BJ (cell line): ENCODE results near the gene TAF11L10. TPM values are rescaled to one million over a fixed set of nuclear protein-coding genes. Genes with fewer than 3 reads are reported as not detected.
"Not testable (repeated sequence)": the region's sequence is repeated elsewhere in the genome, so short reads cannot be mapped to it uniquely, and the experiment has no call there.

ENCODE experiments used
- CTCF ChIA-PET: fragments of 350-600 bp; formaldehyde crosslinking; extraction: SDS; loops from one replicate; lab custom pipeline; 2021; ENCODE audit warnings: antibody characterized with exemption, inconsistent platforms; lab: Yijun Ruan, JAX
- POLR2A ChIA-PET: fragments of 300-600 bp; sonication (Branson Sonifier 250); formaldehyde crosslinking; extraction: SDS; loops from one replicate; lab custom pipeline; 2021; ENCODE audit warnings: antibody characterized with exemption; lab: Charles Lee
- DNase-seq: peaks from one replicate; pipeline ENCODE4 v3.0.0-alpha.2; 2011; ENCODE audit warnings: low read depth
- H3K27me3 ChIP-seq: 2 replicates; pipeline ENCODE4 v1.6.0; 2011; ENCODE audit warnings: low read length; ENCODE audit not compliant: control insufficient read depth, insufficient read depth
- H3K36me3 ChIP-seq: 2 replicates; pipeline ENCODE4 v1.5.1; 2011; ENCODE audit warnings: low read length; ENCODE audit not compliant: control insufficient read depth, insufficient read depth
- H3K4me3 ChIP-seq: 2 replicates; pipeline ENCODE4 v1.5.1; 2011; ENCODE audit warnings: low read depth, mild to moderate bottlenecking, control low read depth, low read length
- CTCF ChIP-seq: IDR thresholded peaks from 2 replicates; pipeline ENCODE4 v1.5.1; 2011; ENCODE audit warnings: low read depth, mild to moderate bottlenecking, control low read depth, inconsistent platforms, low read length, moderate library complexity; ENCODE audit not compliant: insufficient read depth
- polyA plus RNA-seq: library from polyadenylated mRNA; depleted of rRNA; stranded (reverse); fragments of >200 nt; gene quantifications from 2 replicates; pipeline ENCODE4 v1.2.3, GENCODE V29; 2011; rRNA removed
- small RNA-seq: library from RNA; depleted of rRNA; stranded (forward); fragments of <200 nt; gene quantifications from one replicate; pipeline ENCODE3, GENCODE V24; 2012; ENCODE audit warnings: low replicate concordance, low read depth; ENCODE audit not compliant: insufficient read length

Gene TAF11L10
- polyA plus RNA-seq, 1 experiment, result not detected

- CTCF ChIA-PET, result no interaction called here
- POLR2A ChIA-PET, result no interaction called here
- DNase-seq, result no peak
- H3K27me3 ChIP-seq, result no peaks in the 10 kb centered on the region
- no peaks in the 10 kb centered on the region for H3K36me3 ChIP-seq
- H3K4me3 ChIP-seq, result no peak overlapping the region
- no peak for TF ChIP-seq CTCF
Measured at GRCh38 chr5:17614872-17615605, 17.4 kb upstream of the TAF11L10 start.

GRCh38 chr5:17610092-17610491, 12.5 kb upstream of the TAF11L10 start, which contains the start of gene TAF11L12:
TSS of gene TAF11L12 (plus strand) at chr5:17610392.
- H3K27me3 ChIP-seq, H3K4me3 ChIP-seq, DNase-seq, POLR2A ChIA-PET, H3K36me3 ChIP-seq: not testable (repeated sequence)
- CTCF ChIA-PET, result interaction anchor here (0.7 kb wide), 1 partner anchor 17 kb away, joined by 3 read pairs; no protein-coding TSS in a partner anchor

GRCh38 chr5:17607461-17607860, 9.8 kb upstream of the TAF11L10 start:
- POLR2A ChIA-PET, H3K27me3 ChIP-seq, H3K36me3 ChIP-seq, DNase-seq, CTCF ChIA-PET, H3K4me3 ChIP-seq: not testable (repeated sequence)

GRCh38 chr5:17604951-17605350, 7.3 kb upstream of the TAF11L10 start:
- Histone ChIP-seq H3K36me3 (no peaks in the 10 kb centered on the region), H3K27me3 (no peaks in the 10 kb centered on the region)
- CTCF ChIA-PET, result no interaction called here

GRCh38 chr5:17603880-17604279, 6.3 kb upstream of the TAF11L10 start, which contains the start of gene TAF11L11:
TSS of gene TAF11L11 (plus strand) at chr5:17604183.
- H3K4me3 ChIP-seq, DNase-seq, H3K27me3 ChIP-seq, H3K36me3 ChIP-seq, POLR2A ChIA-PET, CTCF ChIA-PET: not testable (repeated sequence)

More at GRCh38 chr5:17604951-17605350, 7.3 kb upstream of the TAF11L10 start:
- DNase-seq, result no peak
- no peak overlapping the region for H3K4me3 ChIP-seq
- POLR2A ChIA-PET, result no interaction called here
- TF ChIP-seq CTCF, result no peak

GRCh38 chr5:17594255-17594654, 3.4 kb downstream of the TAF11L10 start, which contains the start of gene TAF11L9:
TSS of gene TAF11L9 (minus strand) at chr5:17594394.
- H3K27me3 ChIP-seq, H3K4me3 ChIP-seq, CTCF ChIA-PET, DNase-seq, POLR2A ChIA-PET, H3K36me3 ChIP-seq: not testable (repeated sequence)

- H3K36me3 ChIP-seq, POLR2A ChIA-PET, CTCF ChIA-PET: not testable (repeated sequence)
Measured at GRCh38 chr5:17590860-17591259, 6.8 kb downstream of the TAF11L10 start, which contains the start of gene TAF11L8. TSS of gene TAF11L8 (minus strand) at chr5:17590960.

GRCh38 chr5:17585658-17586057, 12.0 kb downstream of the TAF11L10 start, which contains the start of gene TAF11L7:
TSS of gene TAF11L7 (minus strand) at chr5:17585758.
- POLR2A ChIA-PET, CTCF ChIA-PET: not testable (repeated sequence)

More at GRCh38 chr5:17590860-17591259, 6.8 kb downstream of the TAF11L10 start, which contains the start of gene TAF11L8:
- not testable (repeated sequence) for H3K27me3 ChIP-seq, H3K4me3 ChIP-seq, DNase-seq

More at GRCh38 chr5:17585658-17586057, 12.0 kb downstream of the TAF11L10 start, which contains the start of gene TAF11L7:
- not testable (repeated sequence) for DNase-seq, H3K4me3 ChIP-seq, H3K36me3 ChIP-seq, H3K27me3 ChIP-seq

Small RNAs within 50 kb of the gene (small RNA-seq; reads per million reads assigned to genes)
- gene AC233724.1, result not detected
- not detected for gene AC233724.3
- gene AC233724.4, result not detected
- gene AC233724.6, result not detected
- gene AC233724.7, result not detected

Other genes starting within 250 kb of the TAF11L10 start
- not detected in 2 replicates for gene TAF11L2, start 99.6 kb downstream of the TAF11L10 start, polyA plus RNA-seq
- gene TAF11L3, start 79.5 kb downstream of the TAF11L10 start, polyA plus RNA-seq, result not detected in 2 replicates
- gene TAF11L4, start 76.0 kb downstream of the TAF11L10 start, polyA plus RNA-seq, result not detected in 2 replicates
- gene TAF11L5, start 72.6 kb downstream of the TAF11L10 start, polyA plus RNA-seq, result not detected in 2 replicates
- gene TAF11L6, start 69.2 kb downstream of the TAF11L10 start, polyA plus RNA-seq, result not detected in 2 replicates
- gene TAF11L7, start 12.1 kb downstream of the TAF11L10 start, polyA plus RNA-seq, result not detected in 2 replicates
- gene TAF11L8, start 6.9 kb downstream of the TAF11L10 start, polyA plus RNA-seq, result not detected in 2 replicates
- not detected in 2 replicates for gene TAF11L9, start 3.4 kb downstream of the TAF11L10 start, polyA plus RNA-seq
- not detected in 2 replicates for gene TAF11L11, start 6.4 kb upstream of the TAF11L10 start, polyA plus RNA-seq
- gene TAF11L12, start 12.6 kb upstream of the TAF11L10 start, polyA plus RNA-seq, result not detected in 2 replicates
- not detected in 2 replicates for gene TAF11L13, start 34.3 kb upstream of the TAF11L10 start, polyA plus RNA-seq
- not detected in 2 replicates for gene TAF11L14, start 36.6 kb upstream of the TAF11L10 start, polyA plus RNA-seq